ENCODE results near the gene TXLNG. TPM values are rescaled to one million over a fixed set of nuclear protein-coding genes. Genes with fewer than 3 reads are reported as not detected.
"Not testable (repeated sequence)": the region's sequence is repeated elsewhere in the genome, so short reads cannot be mapped to it uniquely, and the experiment has no call there.

TXLNG gene
- total RNA-seq, 1 experiment from 2014 or later = 7.1 TPM

- DNase-seq (ENCODE audit: low read depth) = peak; percentile 40
- in situ Hi-C loops (cut with HindIII; ENCODE audit: low pct_unique_long_range_greater_than_20kb, low sequenced_read_pairs) = no loop called here
These were observed 42.0 kb downstream of the TXLNG start for GRCh38 chrX:16828124-16828908.

DNA sequence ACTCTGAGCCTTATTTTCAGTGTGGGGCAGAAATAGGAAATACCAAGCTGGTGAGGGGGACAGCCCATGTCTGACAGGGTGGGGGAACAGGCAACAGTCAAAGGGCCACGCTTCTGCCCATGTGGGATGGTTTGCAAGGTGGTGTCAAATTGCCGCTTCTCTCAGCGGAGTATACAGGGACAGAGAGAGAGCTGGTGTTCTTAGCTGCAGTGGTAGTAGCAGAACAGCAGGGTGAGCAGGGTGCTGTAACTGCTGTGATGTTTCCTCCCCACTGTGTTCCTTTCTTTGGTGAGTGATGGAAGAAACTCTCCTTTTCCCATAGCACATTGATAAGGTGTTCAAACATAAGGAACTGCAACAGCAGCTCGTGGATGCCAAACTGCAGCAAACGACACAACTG is 46.0 kb downstream of the TXLNG start:
- no peak for DNase-seq (ENCODE audit: low read depth)
- in situ Hi-C loops (cut with HindIII; ENCODE audit: low pct_unique_long_range_greater_than_20kb, low sequenced_read_pairs) = no loop called here

GRCh38 chrX:16834806-16835205 is 48.5 kb downstream of the TXLNG start:
- in situ Hi-C loops (cut with HindIII; ENCODE audit: low pct_unique_long_range_greater_than_20kb, low sequenced_read_pairs) = no loop called here
- no peak for DNase-seq (ENCODE audit: low read depth)

DNA sequence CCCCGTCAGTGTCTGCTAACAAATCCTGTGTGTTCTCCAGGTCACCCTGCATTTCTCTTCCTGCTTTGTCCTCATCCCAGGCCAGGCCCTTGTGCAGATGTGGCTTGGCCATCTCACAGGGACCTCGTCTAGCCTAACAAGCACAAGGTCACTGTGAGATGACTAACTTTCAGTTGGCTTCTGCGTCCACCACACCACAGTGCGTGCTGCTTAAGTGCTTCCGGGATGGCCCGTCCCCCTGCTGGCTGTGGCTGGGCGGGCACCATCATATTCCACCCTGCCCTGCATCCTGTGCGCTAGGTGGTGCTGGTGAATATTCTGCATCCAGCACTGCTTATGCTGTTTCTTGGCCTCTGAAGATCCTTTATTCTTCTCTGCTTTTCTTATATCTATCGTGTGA is 50.1 kb downstream of the TXLNG start:
- in situ Hi-C loops (cut with HindIII; ENCODE audit: low pct_unique_long_range_greater_than_20kb, low sequenced_read_pairs) = no loop called here
- peak; percentile 54 for DNase-seq (ENCODE audit: low read depth)

GRCh38 chrX:16838202-16839066 is 52.2 kb downstream of the TXLNG start:
- DNase-seq (ENCODE audit: low read depth) = peak; percentile 80
- in situ Hi-C loops (cut with HindIII; ENCODE audit: low pct_unique_long_range_greater_than_20kb, low sequenced_read_pairs) = no loop called here

DNA sequence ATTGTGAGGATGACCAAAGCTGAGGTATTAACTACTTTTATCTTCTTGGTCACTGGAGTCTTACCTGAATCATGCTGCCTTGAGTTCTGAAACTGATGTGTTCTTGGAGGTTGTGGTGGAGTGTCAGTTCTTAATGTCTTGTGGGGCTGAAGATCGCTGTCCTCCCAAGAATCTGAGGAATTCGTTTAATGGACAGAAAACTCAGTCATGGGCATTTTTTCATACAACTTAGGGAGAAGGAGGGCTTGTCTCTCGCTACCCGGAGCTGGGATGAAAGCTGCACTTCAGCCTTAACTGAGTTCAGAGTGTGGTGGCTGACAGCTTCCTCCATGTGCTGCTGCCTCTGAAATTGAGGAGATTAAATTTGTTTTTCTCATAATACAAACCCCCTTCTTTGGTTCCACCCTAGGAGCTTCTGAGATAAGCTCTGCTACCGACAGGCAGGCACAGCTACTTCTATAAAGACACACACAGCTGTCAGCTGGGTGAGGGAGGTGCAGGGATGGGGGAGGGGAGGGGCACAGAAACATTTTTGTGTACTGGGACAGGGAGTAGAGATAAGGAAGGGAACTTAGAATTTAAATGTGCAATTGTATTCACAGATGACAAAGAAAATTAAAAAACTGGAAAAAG is 53.1 kb downstream of the TXLNG start:
- in situ Hi-C loops (cut with HindIII; ENCODE audit: low pct_unique_long_range_greater_than_20kb, low sequenced_read_pairs) = no loop called here
- DNase-seq (ENCODE audit: low read depth) = no peak

DNA sequence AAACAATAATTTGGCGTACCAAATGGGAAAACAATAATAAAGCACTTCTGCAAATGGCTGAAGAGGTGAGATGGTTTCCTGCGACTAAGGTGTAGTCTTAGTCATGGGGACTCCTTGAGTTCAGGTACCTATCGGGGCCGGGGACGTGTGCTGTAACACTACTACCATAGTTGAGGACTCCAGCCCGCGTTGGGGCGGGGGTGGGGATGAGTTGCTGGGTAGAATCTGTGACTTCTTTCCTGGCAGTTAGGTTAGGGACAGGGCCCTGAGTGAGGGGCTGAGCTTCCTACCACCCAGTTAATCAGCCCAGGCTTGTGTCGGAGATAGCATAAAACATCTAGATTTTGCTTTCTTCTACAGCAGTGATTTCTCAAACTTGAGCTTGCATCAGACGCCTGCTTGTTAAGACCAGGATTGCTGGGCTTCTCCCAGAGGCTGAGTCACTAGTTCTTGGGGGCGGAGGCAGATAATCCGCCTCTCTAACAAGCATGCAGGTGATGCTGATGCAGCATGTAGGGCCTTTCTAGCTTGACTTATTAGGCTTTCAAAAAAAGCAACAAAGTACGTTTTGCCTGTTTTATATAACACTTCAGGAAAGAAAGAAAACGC is 53.7 kb downstream of the TXLNG start:
- in situ Hi-C loops (cut with HindIII; ENCODE audit: low pct_unique_long_range_greater_than_20kb, low sequenced_read_pairs) = no loop called here
- DNase-seq (ENCODE audit: low read depth) = peak; percentile 37

DNA sequence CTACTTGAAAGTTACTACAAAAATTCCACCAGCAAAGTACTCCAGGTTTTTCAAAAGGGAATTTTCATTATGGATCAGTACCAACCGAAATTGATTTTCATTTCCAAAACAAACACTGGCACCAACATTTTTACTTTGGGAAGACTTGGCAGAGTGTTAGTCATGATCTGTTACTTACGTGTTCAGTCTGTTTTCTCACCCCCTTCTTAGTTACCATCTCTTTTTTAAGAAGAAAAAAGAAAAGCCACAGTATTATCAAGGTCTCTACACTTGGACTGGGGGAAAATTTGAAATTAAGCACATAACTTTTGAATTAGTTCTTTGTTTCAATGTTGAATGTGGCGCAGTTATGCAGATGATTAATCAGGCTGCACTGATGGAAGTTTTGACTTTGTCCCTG is 56.4 kb downstream of the TXLNG start:
- no peak for DNase-seq (ENCODE audit: low read depth)
- in situ Hi-C loops (cut with HindIII; ENCODE audit: low pct_unique_long_range_greater_than_20kb, low sequenced_read_pairs) = no loop called here

DNA sequence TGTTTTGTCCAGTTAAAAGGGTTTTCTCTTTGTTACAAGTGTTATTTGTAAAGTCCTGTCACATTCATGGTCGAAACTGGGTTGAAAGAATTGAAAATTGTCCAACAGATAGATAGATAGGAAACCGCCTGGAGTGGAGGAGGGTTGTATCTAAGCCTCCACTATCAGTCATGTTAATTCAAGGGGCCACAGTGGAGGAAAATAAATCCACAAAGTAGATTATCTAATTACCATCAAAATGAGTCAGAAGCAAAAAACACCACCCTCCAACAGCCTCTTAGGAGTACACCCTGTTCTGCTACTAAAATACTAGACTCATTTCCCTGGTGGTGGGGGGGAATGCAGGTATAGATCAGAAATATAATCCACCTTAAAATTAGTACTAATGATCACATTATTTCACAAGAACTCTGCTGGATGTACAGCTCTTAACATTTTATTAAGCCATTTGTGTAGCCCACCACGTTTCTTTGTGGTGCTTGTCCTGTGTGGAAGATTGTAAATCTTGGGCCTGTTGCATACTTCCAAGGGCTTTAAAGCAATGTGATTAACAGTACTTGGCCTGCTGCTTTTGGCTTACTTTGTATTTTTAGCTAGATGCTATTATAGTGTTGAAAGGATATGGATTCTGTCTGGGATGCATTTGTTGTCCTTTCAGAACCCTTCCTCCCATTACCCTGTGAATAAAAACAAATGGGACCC is 57.1 kb downstream of the TXLNG start:
- no peak for DNase-seq (ENCODE audit: low read depth)
- in situ Hi-C loops (cut with HindIII; ENCODE audit: low pct_unique_long_range_greater_than_20kb, low sequenced_read_pairs) = no loop called here

DNA sequence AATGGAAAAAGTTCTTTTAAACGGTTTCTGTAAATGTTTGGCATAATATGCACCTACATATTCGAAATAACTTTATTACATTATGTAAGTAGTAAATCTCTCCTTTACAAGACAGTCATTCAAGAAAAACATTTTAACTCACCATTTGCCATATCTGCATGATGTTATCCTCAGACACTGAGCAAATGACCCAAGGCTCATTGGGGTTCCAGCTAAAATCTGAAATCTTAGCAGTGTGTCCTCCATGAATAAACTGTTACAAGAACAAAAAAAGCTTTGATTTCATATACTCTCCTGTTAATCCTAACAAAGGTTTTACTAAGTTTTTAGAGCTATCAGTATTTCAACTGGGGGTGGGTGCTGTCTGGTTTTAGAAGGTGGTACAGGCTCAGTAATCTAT is 59.4 kb downstream of the TXLNG start:
- no peak for DNase-seq (ENCODE audit: low read depth)
- in situ Hi-C loops (cut with HindIII; ENCODE audit: low pct_unique_long_range_greater_than_20kb, low sequenced_read_pairs) = no loop called here

DNA sequence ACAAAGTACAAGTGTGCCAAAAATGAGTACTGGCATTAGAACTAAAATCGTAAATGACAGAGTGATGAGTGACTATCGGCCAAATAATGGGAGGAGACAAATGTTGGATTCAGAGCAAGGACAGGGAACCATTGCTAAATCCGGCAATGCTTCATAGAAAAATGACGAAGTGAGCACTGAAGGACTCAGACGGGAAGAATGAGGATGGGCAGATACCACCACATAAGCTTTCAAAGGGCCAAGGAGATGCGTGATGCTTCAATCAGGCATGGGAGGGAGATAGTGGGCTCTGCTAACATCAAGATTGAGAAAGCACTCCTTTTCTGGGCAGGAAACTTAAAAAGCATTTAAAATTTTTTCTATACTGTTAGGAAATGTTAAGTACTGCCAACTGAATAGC is 62.3 kb downstream of the TXLNG start:
- DNase-seq (ENCODE audit: low read depth) = no peak
- in situ Hi-C loops (cut with HindIII; ENCODE audit: low pct_unique_long_range_greater_than_20kb, low sequenced_read_pairs) = no loop called here

DNA sequence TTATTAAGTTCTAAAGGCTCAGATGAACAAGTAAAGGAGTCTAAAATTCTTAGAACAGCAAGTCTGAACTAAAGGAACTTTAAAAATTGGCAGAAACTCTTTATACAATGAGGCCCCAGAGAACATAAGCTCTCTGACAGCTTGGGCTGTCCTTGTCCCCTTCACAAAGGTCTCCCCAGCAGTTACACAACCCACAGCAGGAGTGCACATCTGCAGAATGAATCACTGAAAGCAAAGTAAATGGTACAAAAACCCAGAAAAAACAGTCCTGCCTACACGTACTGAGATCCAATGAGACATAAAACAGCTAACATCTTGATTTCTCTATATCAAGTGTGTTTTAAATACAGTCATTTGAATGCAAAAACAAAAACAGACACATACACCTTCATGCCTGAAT is 65.2 kb downstream of the TXLNG start:
- in situ Hi-C loops (cut with HindIII; ENCODE audit: low pct_unique_long_range_greater_than_20kb, low sequenced_read_pairs) = no loop called here
- no peak for DNase-seq (ENCODE audit: low read depth)

- in situ Hi-C loops (cut with HindIII; ENCODE audit: low pct_unique_long_range_greater_than_20kb, low sequenced_read_pairs) = no loop called here
- no peak for DNase-seq (ENCODE audit: low read depth)
These were observed 65.6 kb downstream of the TXLNG start for GRCh38 chrX:16851827-16852226.

DNA sequence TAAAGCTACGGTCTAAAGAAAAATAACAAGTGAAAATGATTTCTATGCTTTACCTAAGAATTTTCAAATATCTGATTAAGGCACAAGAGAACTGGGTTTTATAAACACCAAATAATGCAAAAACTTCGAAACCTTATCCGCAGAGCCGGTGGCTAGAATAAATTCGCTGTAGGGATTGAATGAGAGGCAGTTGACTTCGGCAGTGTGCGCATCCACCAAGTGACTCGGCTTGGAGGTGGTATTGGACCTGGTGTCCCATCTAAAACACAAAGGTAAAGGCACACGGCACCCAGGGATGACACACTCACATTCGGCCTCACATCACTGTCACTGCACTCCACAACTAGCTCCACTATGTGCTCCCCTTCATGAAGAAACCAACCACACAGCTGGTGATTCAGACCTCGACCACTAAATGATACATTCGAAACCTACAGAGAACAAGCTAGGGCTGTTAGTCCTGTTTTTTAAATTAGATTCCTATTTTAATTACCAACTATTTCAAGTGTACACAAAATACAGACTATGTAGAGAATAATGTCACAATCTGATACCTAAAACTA is 66.4 kb downstream of the TXLNG start:
- in situ Hi-C loops (cut with HindIII; ENCODE audit: low pct_unique_long_range_greater_than_20kb, low sequenced_read_pairs) = no loop called here

DNA sequence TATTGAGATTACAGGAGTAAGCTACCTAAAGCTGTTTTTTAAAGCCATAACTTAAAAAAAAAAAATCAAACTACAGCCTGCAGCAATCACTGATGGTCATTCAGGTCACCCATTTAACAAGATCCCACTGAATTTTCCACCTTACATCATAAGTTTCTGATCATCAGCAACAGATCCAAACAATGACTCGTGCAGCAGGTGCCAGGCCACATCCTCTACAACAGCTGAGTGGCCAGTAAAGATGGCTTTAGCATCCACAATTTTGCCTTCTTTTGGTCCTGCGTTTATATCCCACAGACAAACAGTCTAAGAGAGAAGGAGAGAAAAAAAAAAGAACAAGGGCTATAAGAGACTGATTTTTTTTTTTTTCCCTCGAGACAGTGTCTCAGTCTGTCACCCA is 67.3 kb downstream of the TXLNG start:
- in situ Hi-C loops (cut with HindIII; ENCODE audit: low pct_unique_long_range_greater_than_20kb, low sequenced_read_pairs) = no loop called here
- DNase-seq (ENCODE audit: low read depth) = no peak

More for the DNA sequence above, 66.4 kb downstream of the TXLNG start:
- no peak for DNase-seq (ENCODE audit: low read depth)

- DNase-seq (ENCODE audit: low read depth) = no peak
- in situ Hi-C loops (cut with HindIII; ENCODE audit: low pct_unique_long_range_greater_than_20kb, low sequenced_read_pairs) = no loop called here
These were observed 69.3 kb downstream of the TXLNG start for GRCh38 chrX:16855363-16856075.

DNA sequence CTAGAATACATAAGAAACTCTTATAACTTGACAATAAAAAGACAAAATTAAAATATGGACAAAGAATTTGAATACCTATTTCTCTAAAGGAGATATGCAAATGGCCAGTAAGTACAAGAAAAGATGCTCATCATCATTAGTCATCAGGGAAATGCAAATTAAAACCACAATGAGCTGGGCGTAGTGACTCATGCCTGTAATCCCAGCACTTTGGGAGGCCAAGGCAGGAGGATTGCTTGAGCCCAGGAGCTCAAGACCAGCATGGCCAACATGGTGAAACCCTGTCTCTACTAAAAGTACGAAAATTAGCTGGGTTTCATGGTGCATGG is 69.8 kb downstream of the TXLNG start:
- DNase-seq (ENCODE audit: low read depth) = peak; percentile 59

More for the DNA sequence above, 69.8 kb downstream of the TXLNG start:
- in situ Hi-C loops (cut with HindIII; ENCODE audit: low pct_unique_long_range_greater_than_20kb, low sequenced_read_pairs) = not testable (repeated sequence)
